PC-3 (cell line): ENCODE results near the gene CIB4.

ENCODE experiments used
- CTCF ChIP-seq: fragments of 300-600 bp; sonication (generic); conservative IDR thresholded peaks from 2 replicates; pipeline ENCODE4 v1.5.1; 2017; ENCODE audit warnings: antibody characterized with exemption, low read depth, mild to moderate bottlenecking, low read length
- EZH2 ChIP-seq: fragments of 300-600 bp; sonication (generic); IDR thresholded peaks from one replicate; pipeline ENCODE4 v1.6.1; 2017; ENCODE audit warnings: antibody characterized with exemption, mild to moderate bottlenecking, low read length; ENCODE audit not compliant: unreplicated experiment

- TF ChIP-seq CTCF: no peak
- no peak for TF ChIP-seq EZH2
Observed at GRCh38 chr2:26618611-26619010, 22.6 kb downstream of the CIB4 start.
